GM23248 (cell line): ENCODE data around the gene MGMT.

ENCODE experiments used
- EZH2 ChIP-seq: fragments of 200-600 bp; sonication (generic); IDR thresholded peaks from 2 replicates; pipeline ENCODE4 v1.6.1; 2018; ENCODE audit warnings: antibody characterized with exemption, mild to moderate bottlenecking; ENCODE audit not compliant: insufficient read depth, poor library complexity, severe bottlenecking
- EZH2phosphoT487 ChIP-seq: fragments of 200-600 bp; sonication (generic); IDR thresholded peaks from 2 replicates; pipeline ENCODE4 v1.6.1; 2018; ENCODE audit warnings: antibody characterized with exemption, moderate library complexity, mild to moderate bottlenecking, low read depth; ENCODE audit not compliant: insufficient read depth

DNA sequence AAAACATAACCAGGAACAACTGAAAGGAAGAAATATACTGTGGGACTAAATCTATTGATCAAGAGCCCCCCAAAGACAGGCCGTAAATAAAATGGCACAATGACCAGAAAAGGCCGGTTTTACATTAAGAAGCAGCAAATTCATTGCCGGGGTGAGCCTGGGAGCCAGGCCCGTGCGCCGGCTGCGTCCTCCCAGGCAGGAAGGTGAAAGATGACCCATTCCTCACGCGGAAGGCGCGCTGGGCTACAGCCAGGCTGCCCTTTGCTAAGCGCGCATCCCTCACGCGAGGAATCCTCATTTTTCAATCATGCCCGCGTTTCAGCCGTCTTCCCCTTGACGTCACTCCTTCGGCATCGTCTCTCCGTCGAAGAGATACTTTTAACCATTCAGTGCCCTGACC lies 47.6 kb upstream of the MGMT start:
- TF ChIP-seq EZH2 (no peak), EZH2phosphoT487 (no peak)
